ENCODE measurements around the gene MAP3K7CL.

MAP3K7CL gene

GRCh38 chr21:29102791-29103257, 27.6 kb upstream of the MAP3K7CL start:
- Histone ChIP-seq H3K9me3 (ENCODE audit: control insufficient read depth in 2 of 2, low read length in 2 of 2) (no peaks in the 10 kb centered on the region), H3K4me1 (ENCODE audit: control insufficient read depth in 2 of 2, insufficient read depth in 2 of 2, low read length in 2 of 2) (no peaks in the 10 kb centered on the region), H3K27ac (ENCODE audit: low read depth in 2 of 2, low read length in 2 of 2) (no peak overlapping the region), H3K27me3 (ENCODE audit: control insufficient read depth in 2 of 2, insufficient read depth in 2 of 2, low read length in 2 of 2) (no peaks in the 10 kb centered on the region), H3K36me3 (ENCODE audit: control insufficient read depth in 2 of 2, insufficient read depth in 2 of 2, low read length in 2 of 2) (peaks cover 0 to 1% of the 10 kb centered on the region in 2 donors), H3K9ac (ENCODE audit: low read depth in 1 of 2, low read length in 2 of 2) (no peak overlapping the region), H3K4me3 (ENCODE audit: low read length in 2 of 2) (no peak overlapping the region)

- no peaks in the 10 kb centered on the region for H3K4me1 ChIP-seq (ENCODE audit: control insufficient read depth in 2 of 2, insufficient read depth in 2 of 2, low read length in 2 of 2)
- no peak overlapping the region for H3K27ac ChIP-seq (ENCODE audit: low read depth in 2 of 2, low read length in 2 of 2)
- H3K27me3 ChIP-seq (ENCODE audit: control insufficient read depth in 2 of 2, insufficient read depth in 2 of 2, low read length in 2 of 2) = no peaks in the 10 kb centered on the region
- H3K36me3 ChIP-seq (ENCODE audit: control insufficient read depth in 2 of 2, insufficient read depth in 2 of 2, low read length in 2 of 2) = peaks cover 0 to 1% of the 10 kb centered on the region in 2 donors
- no peaks in the 10 kb centered on the region for H3K9me3 ChIP-seq (ENCODE audit: control insufficient read depth in 2 of 2, low read length in 2 of 2)
- no peak overlapping the region for H3K9ac ChIP-seq (ENCODE audit: low read depth in 1 of 2, low read length in 2 of 2)
- H3K4me3 ChIP-seq (ENCODE audit: low read length in 2 of 2) = no peak overlapping the region
Measured at GRCh38 chr21:29104239-29104708, 26.2 kb upstream of the MAP3K7CL start.

- H3K4me1 ChIP-seq (ENCODE audit: control insufficient read depth in 2 of 2, insufficient read depth in 2 of 2, low read length in 2 of 2) = no peaks in the 10 kb centered on the region
- no peak overlapping the region for H3K4me3 ChIP-seq (ENCODE audit: low read length in 2 of 2)
- H3K27ac ChIP-seq (ENCODE audit: low read depth in 2 of 2, low read length in 2 of 2) = no peak overlapping the region
- no peak overlapping the region for H3K9ac ChIP-seq (ENCODE audit: low read depth in 1 of 2, low read length in 2 of 2)
- no peaks in the 10 kb centered on the region for H3K9me3 ChIP-seq (ENCODE audit: control insufficient read depth in 2 of 2, low read length in 2 of 2)
- no peaks in the 10 kb centered on the region for H3K27me3 ChIP-seq (ENCODE audit: control insufficient read depth in 2 of 2, insufficient read depth in 2 of 2, low read length in 2 of 2)
- H3K36me3 ChIP-seq (ENCODE audit: control insufficient read depth in 2 of 2, insufficient read depth in 2 of 2, low read length in 2 of 2) = peaks cover 0 to 1% of the 10 kb centered on the region in 2 donors
Measured at GRCh38 chr21:29105218-29105617, 25.2 kb upstream of the MAP3K7CL start.

GRCh38 chr21:29114765-29115500, 15.5 kb upstream of the MAP3K7CL start:
- H3K27me3 ChIP-seq (ENCODE audit: control insufficient read depth in 2 of 2, insufficient read depth in 2 of 2, low read length in 2 of 2) = no peaks in the 10 kb centered on the region
- no peak overlapping the region for H3K4me3 ChIP-seq (ENCODE audit: low read length in 2 of 2)
- H3K36me3 ChIP-seq (ENCODE audit: control insufficient read depth in 2 of 2, insufficient read depth in 2 of 2, low read length in 2 of 2) = no peaks in the 10 kb centered on the region
- H3K27ac ChIP-seq (ENCODE audit: low read depth in 2 of 2, low read length in 2 of 2) = no peak overlapping the region
- H3K9me3 ChIP-seq (ENCODE audit: control insufficient read depth in 2 of 2, low read length in 2 of 2) = no peaks in the 10 kb centered on the region
- H3K4me1 ChIP-seq (ENCODE audit: control insufficient read depth in 2 of 2, insufficient read depth in 2 of 2, low read length in 2 of 2) = no peaks in the 10 kb centered on the region
- no peak overlapping the region for H3K9ac ChIP-seq (ENCODE audit: low read depth in 1 of 2, low read length in 2 of 2)

- Histone ChIP-seq H3K4me3 (ENCODE audit: low read length in 2 of 2) (no peak overlapping the region), H3K27ac (ENCODE audit: low read depth in 2 of 2, low read length in 2 of 2) (no peak overlapping the region), H3K36me3 (ENCODE audit: control insufficient read depth in 2 of 2, insufficient read depth in 2 of 2, low read length in 2 of 2) (no peaks in the 10 kb centered on the region), H3K27me3 (ENCODE audit: control insufficient read depth in 2 of 2, insufficient read depth in 2 of 2, low read length in 2 of 2) (no peaks in the 10 kb centered on the region), H3K9ac (ENCODE audit: low read depth in 1 of 2, low read length in 2 of 2) (no peak overlapping the region), H3K4me1 (ENCODE audit: control insufficient read depth in 2 of 2, insufficient read depth in 2 of 2, low read length in 2 of 2) (no peaks in the 10 kb centered on the region), H3K9me3 (ENCODE audit: control insufficient read depth in 2 of 2, low read length in 2 of 2) (no peaks in the 10 kb centered on the region)
Measured at GRCh38 chr21:29115899-29116298, 14.5 kb upstream of the MAP3K7CL start.

GRCh38 chr21:29117372-29117955, 13.0 kb upstream of the MAP3K7CL start:
- Histone ChIP-seq H3K4me1 (ENCODE audit: control insufficient read depth in 2 of 2, insufficient read depth in 2 of 2, low read length in 2 of 2) (no peaks in the 10 kb centered on the region), H3K9me3 (ENCODE audit: control insufficient read depth in 2 of 2, low read length in 2 of 2) (no peaks in the 10 kb centered on the region), H3K4me3 (ENCODE audit: low read length in 2 of 2) (no peak overlapping the region), H3K27ac (ENCODE audit: low read depth in 2 of 2, low read length in 2 of 2) (no peak overlapping the region), H3K36me3 (ENCODE audit: control insufficient read depth in 2 of 2, insufficient read depth in 2 of 2, low read length in 2 of 2) (no peaks in the 10 kb centered on the region), H3K27me3 (ENCODE audit: control insufficient read depth in 2 of 2, insufficient read depth in 2 of 2, low read length in 2 of 2) (no peaks in the 10 kb centered on the region), H3K9ac (ENCODE audit: low read depth in 1 of 2, low read length in 2 of 2) (no peak overlapping the region)

- H3K36me3 ChIP-seq (ENCODE audit: control insufficient read depth in 2 of 2, insufficient read depth in 2 of 2, low read length in 2 of 2) = no peaks in the 10 kb centered on the region
- H3K4me3 ChIP-seq (ENCODE audit: low read length in 2 of 2) = no peak overlapping the region
- no peaks in the 10 kb centered on the region for H3K4me1 ChIP-seq (ENCODE audit: control insufficient read depth in 2 of 2, insufficient read depth in 2 of 2, low read length in 2 of 2)
Measured at GRCh38 chr21:29121759-29122158, 8.7 kb upstream of the MAP3K7CL start.

GRCh38 chr21:29124645-29125044, 5.8 kb upstream of the MAP3K7CL start:
- no peaks in the 10 kb centered on the region for H3K9me3 ChIP-seq (ENCODE audit: control insufficient read depth in 2 of 2, low read length in 2 of 2)
- H3K4me3 ChIP-seq (ENCODE audit: low read length in 2 of 2) = no peak overlapping the region
- no peak overlapping the region for H3K27ac ChIP-seq (ENCODE audit: low read depth in 2 of 2, low read length in 2 of 2)
- no peaks in the 10 kb centered on the region for H3K4me1 ChIP-seq (ENCODE audit: control insufficient read depth in 2 of 2, insufficient read depth in 2 of 2, low read length in 2 of 2)
- H3K27me3 ChIP-seq (ENCODE audit: control insufficient read depth in 2 of 2, insufficient read depth in 2 of 2, low read length in 2 of 2) = no peaks in the 10 kb centered on the region
- no peaks in the 10 kb centered on the region for H3K36me3 ChIP-seq (ENCODE audit: control insufficient read depth in 2 of 2, insufficient read depth in 2 of 2, low read length in 2 of 2)
- no peak overlapping the region for H3K9ac ChIP-seq (ENCODE audit: low read depth in 1 of 2, low read length in 2 of 2)

More at GRCh38 chr21:29121759-29122158, 8.7 kb upstream of the MAP3K7CL start:
- no peaks in the 10 kb centered on the region for H3K9me3 ChIP-seq (ENCODE audit: control insufficient read depth in 2 of 2, low read length in 2 of 2)
- no peak overlapping the region for H3K27ac ChIP-seq (ENCODE audit: low read depth in 2 of 2, low read length in 2 of 2)
- H3K9ac ChIP-seq (ENCODE audit: low read depth in 1 of 2, low read length in 2 of 2) = no peak overlapping the region
- no peaks in the 10 kb centered on the region for H3K27me3 ChIP-seq (ENCODE audit: control insufficient read depth in 2 of 2, insufficient read depth in 2 of 2, low read length in 2 of 2)

GRCh38 chr21:29125191-29125590, 5.3 kb upstream of the MAP3K7CL start:
- H3K9me3 ChIP-seq (ENCODE audit: control insufficient read depth in 2 of 2, low read length in 2 of 2) = no peaks in the 10 kb centered on the region
- H3K27me3 ChIP-seq (ENCODE audit: control insufficient read depth in 2 of 2, insufficient read depth in 2 of 2, low read length in 2 of 2) = no peaks in the 10 kb centered on the region
- no peak overlapping the region for H3K4me3 ChIP-seq (ENCODE audit: low read length in 2 of 2)
- H3K4me1 ChIP-seq (ENCODE audit: control insufficient read depth in 2 of 2, insufficient read depth in 2 of 2, low read length in 2 of 2) = no peaks in the 10 kb centered on the region
- H3K9ac ChIP-seq (ENCODE audit: low read depth in 1 of 2, low read length in 2 of 2) = no peak overlapping the region
- H3K36me3 ChIP-seq (ENCODE audit: control insufficient read depth in 2 of 2, insufficient read depth in 2 of 2, low read length in 2 of 2) = no peaks in the 10 kb centered on the region
- no peak overlapping the region for H3K27ac ChIP-seq (ENCODE audit: low read depth in 2 of 2, low read length in 2 of 2)

GRCh38 chr21:29125979-29126378, 4.5 kb upstream of the MAP3K7CL start:
- no peaks in the 10 kb centered on the region for H3K9me3 ChIP-seq (ENCODE audit: control insufficient read depth in 2 of 2, low read length in 2 of 2)
- no peaks in the 10 kb centered on the region for H3K27me3 ChIP-seq (ENCODE audit: control insufficient read depth in 2 of 2, insufficient read depth in 2 of 2, low read length in 2 of 2)
- no peaks in the 10 kb centered on the region for H3K36me3 ChIP-seq (ENCODE audit: control insufficient read depth in 2 of 2, insufficient read depth in 2 of 2, low read length in 2 of 2)
- no peak overlapping the region for H3K4me3 ChIP-seq (ENCODE audit: low read length in 2 of 2)
- no peak overlapping the region for H3K9ac ChIP-seq (ENCODE audit: low read depth in 1 of 2, low read length in 2 of 2)
- no peak overlapping the region for H3K27ac ChIP-seq (ENCODE audit: low read depth in 2 of 2, low read length in 2 of 2)
- H3K4me1 ChIP-seq (ENCODE audit: control insufficient read depth in 2 of 2, insufficient read depth in 2 of 2, low read length in 2 of 2) = peaks cover 0 to 4% of the 10 kb centered on the region in 2 donors
